Glomerular endothelial cell (primary cell): ENCODE data around the gene CCDC28B. TPM values are rescaled to one million over a fixed set of nuclear protein-coding genes. Genes with fewer than 3 reads are reported as not detected.

Source experiments
- DNase-seq: peaks from one replicate; pipeline ENCODE4 v3.0.0-alpha.2; 2011; ENCODE audit warnings: low read depth, low spot score; ENCODE audit errors: extremely low read depth
- total RNA-seq: library from RNA; depleted of rRNA; stranded (reverse); fragments of >200 nt; gene quantifications from 2 replicates; pipeline ENCODE4 v1.2.3, GENCODE V29; 2015

CCDC28B gene
- total RNA-seq, 1 donor from 2014 or later, result 21.4 TPM

DNA sequence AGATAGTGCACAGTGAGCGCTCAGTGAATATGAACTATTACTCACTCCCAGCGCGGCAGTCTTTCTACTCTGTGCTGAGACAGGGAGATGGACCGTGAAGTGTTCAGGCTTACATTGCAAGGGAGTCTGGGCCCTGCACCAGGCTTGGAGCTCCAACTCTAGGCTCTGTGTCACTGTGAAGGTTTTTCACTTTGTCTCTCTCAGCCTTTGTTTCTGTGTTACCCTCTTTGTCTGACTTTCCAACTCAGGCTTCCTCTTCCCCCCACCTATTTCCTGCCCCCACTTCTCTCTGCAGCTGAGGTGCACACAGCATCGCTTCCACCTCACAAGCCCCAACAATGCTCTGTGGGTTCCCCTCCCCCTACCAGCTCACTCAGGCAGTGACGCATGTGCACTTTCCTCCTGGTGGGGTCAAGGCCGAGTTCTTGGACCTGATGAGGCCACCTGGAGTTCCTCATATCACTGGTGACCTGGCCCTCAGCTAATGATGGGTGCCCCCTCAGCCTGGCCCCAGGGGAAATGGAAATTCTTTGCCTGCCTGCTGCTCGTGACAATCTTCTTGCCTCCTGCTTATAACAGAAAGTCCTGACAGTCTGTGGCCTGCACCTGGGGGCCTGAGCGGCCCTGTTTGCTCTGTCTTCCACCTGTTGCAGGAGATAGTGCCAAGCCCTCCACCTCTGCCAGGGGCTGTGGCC is 49.6 kb downstream of the CCDC28B start:
- peak; percentile 91 for DNase-seq

DNA sequence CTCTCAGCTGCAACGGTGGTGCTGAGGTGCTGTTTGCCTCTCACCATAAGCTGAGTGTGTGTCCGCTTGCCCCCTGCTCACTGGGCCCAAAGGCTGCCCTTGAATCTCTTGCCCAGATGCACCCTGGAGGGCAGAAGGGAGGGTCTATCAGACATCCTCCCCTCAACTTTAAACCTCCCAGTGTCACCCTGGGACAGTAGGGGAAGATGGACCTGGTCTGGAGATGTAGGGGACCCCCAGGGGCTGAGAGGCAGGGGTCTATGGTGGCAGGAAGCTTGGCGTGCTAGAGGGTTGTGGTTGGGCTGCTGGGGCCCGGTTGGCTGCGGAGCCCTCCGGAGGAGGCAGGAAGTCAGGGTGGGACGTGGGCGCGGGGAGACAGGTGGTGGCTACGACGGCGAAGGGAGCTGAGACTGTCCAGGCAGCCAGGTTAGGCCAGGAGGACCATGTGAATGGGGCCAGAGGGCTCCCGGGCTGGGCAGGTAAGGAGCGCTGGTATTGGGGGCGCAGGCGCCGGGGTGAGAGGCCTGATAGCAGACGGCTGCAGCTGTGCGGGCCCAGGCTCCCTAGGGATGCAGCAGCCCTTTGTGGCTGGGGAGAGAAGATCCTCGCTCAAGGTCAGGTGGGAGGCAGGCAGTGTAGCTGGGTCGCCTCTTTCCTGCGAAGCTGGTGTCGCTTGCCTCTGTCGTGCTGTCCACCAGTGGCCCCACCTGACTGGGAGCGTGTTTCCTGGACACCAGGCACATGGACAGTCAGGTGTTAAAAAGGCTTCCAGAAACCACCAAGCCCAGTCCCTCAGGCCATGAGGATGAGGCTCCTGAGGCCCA is 50.7 kb downstream of the CCDC28B start, which contains the start of gene LCK:
LCK (plus strand) TSS at position 373 of the 824 bp plus-strand sequence. CDS start 23,065 bp downstream, outside the sequence.
- no peak for DNase-seq

Other genes with a start within 250 kb of the CCDC28B start
- gene KHDRBS1, start 186.7 kb upstream of the CCDC28B start, total RNA-seq, result 86.4 and 128 TPM in 2 replicates
- 9.5 and 10.3 TPM in 2 replicates for gene TMEM39B, start 127.7 kb upstream of the CCDC28B start, total RNA-seq
- gene KPNA6, start 92.5 kb upstream of the CCDC28B start, total RNA-seq, result 50.3 and 51.1 TPM in 2 replicates
- gene TXLNA, start 20.9 kb upstream of the CCDC28B start, total RNA-seq, result 72.3 and 74.8 TPM in 2 replicates
- 0.97 and 3.4 TPM in 2 replicates for gene IQCC, start 5.1 kb downstream of the CCDC28B start, total RNA-seq
- gene DCDC2B, start 8.5 kb downstream of the CCDC28B start, total RNA-seq, result not detected in 2 replicates
- 15.9 and 16.6 TPM in 2 replicates for gene TMEM234, start 21.8 kb downstream of the CCDC28B start, total RNA-seq
- gene EIF3I, start 21.8 kb downstream of the CCDC28B start, total RNA-seq, result 234 and 362 TPM in 2 replicates
- gene FAM167B, start 46.6 kb downstream of the CCDC28B start, total RNA-seq, result 101 and 121 TPM in 2 replicates
- gene LCK, start 50.7 kb downstream of the CCDC28B start, total RNA-seq, result 0.35 and 1.1 TPM in 2 replicates
- gene HDAC1, start 91.5 kb downstream of the CCDC28B start, total RNA-seq, result 150 and 166 TPM in 2 replicates
- gene MARCKSL1, start 135.6 kb downstream of the CCDC28B start, total RNA-seq, result 355 and 455 TPM in 2 replicates
- gene FAM229A, start 161.9 kb downstream of the CCDC28B start, total RNA-seq, result 3.5 and 5.5 TPM in 2 replicates
- gene TSSK3, start 161.9 kb downstream of the CCDC28B start, total RNA-seq, result 0.47 TPM in 1 of 2 replicates, not detected in the other
- 75.0 and 117 TPM in 2 replicates for gene BSDC1, start 193.8 kb downstream of the CCDC28B start, total RNA-seq